IMR-90 (cell line): Measurements from ENCODE around the gene ABTB1. TPM values are rescaled to one million over a fixed set of nuclear protein-coding genes. Genes with fewer than 3 reads are reported as not detected.

Experiments used
- ATAC-seq: fragments of 200-7000 bp; cut with Tn5 transposase; 2 replicates; pipeline ENCODE4 v1.9.1; 2020; ENCODE audit warnings: low read depth, mild to moderate bottlenecking, moderate library complexity
- BruUV-seq: library from RNA; stranded (reverse); fragments of 400-500 nt; replicated peaks from 2 replicates; lab custom pipeline; 2021; lab: Mats Ljungman, UMichigan
- CTCF ChIA-PET: fragments of 300-600 bp; formaldehyde crosslinking; extraction: SDS; loops from one replicate; lab custom pipeline; 2021; ENCODE audit warnings: antibody characterized with exemption; lab: Yijun Ruan, JAX
- POLR2A ChIA-PET: fragments of 300-600 bp; sonication (Branson Sonifier 250); formaldehyde crosslinking; loops from one replicate; lab custom pipeline; 2022; ENCODE audit warnings: antibody characterized with exemption; ENCODE audit not compliant: unreplicated experiment; lab: Charles Lee
- DNase-seq: peaks from one replicate; pipeline ENCODE4 v3.0.0; 2013
- H2AFZ ChIP-seq: replicated peaks from 2 replicates; pipeline ENCODE3; 2013; ENCODE audit warnings: low read length, mild to moderate bottlenecking; ENCODE audit not compliant: poor library complexity
- H2AK5ac ChIP-seq: 2 replicates; pipeline ENCODE4 v1.6.1; 2013; ENCODE audit warnings: low read depth, low read length, inconsistent platforms
- H2AK9ac ChIP-seq: replicated peaks from 2 replicates; pipeline ENCODE3; 2013; ENCODE audit warnings: mild to moderate bottlenecking, low read depth, low read length, moderate library complexity; ENCODE audit not compliant: poor library complexity
- H2BK120ac ChIP-seq: 2 replicates; pipeline ENCODE4 v1.6.1; 2013; ENCODE audit warnings: low read depth, low read length, inconsistent platforms
- H2BK15ac ChIP-seq: 3 replicates; pipeline ENCODE4 v1.6.1; 2013; ENCODE audit warnings: low read depth, low read length, inconsistent platforms
- H2BK20ac ChIP-seq: 2 replicates; pipeline ENCODE4 v1.6.1; 2013; ENCODE audit warnings: low read depth, mild to moderate bottlenecking, inconsistent platforms, low read length, moderate library complexity
- H2BK5ac ChIP-seq: 2 replicates; pipeline ENCODE4 v1.6.1; 2013; ENCODE audit warnings: mild to moderate bottlenecking, low read depth, low read length, inconsistent platforms; ENCODE audit not compliant: poor library complexity, severe bottlenecking
- H3K14ac ChIP-seq: replicated peaks from 2 replicates; pipeline ENCODE4 v1.6.1; 2013; ENCODE audit warnings: low read depth, low read length, inconsistent platforms
- H3K18ac ChIP-seq: 2 replicates; pipeline ENCODE4 v1.6.1; 2013; ENCODE audit warnings: low read depth, low read length, control low read depth
- H3K23ac ChIP-seq: 2 replicates; pipeline ENCODE4 v1.6.1; 2013; ENCODE audit warnings: low read depth, low read length, inconsistent platforms
- H3K27ac ChIP-seq: 2 replicates; pipeline ENCODE4 v1.5.1; 2013; ENCODE audit warnings: mild to moderate bottlenecking, control low read depth, low read length; ENCODE audit not compliant: insufficient read depth
- H3K27me3 ChIP-seq: 2 replicates; pipeline ENCODE4 v1.6.1; 2013; ENCODE audit warnings: low read length; ENCODE audit not compliant: control insufficient read depth, insufficient read depth
- H3K36me3 ChIP-seq: 2 replicates; pipeline ENCODE4 v1.6.1; 2013; ENCODE audit warnings: low read length, mixed read lengths; ENCODE audit not compliant: control insufficient read depth, insufficient read depth
- H3K4ac ChIP-seq: 2 replicates; pipeline ENCODE4 v1.6.1; 2013; ENCODE audit warnings: low read depth, low read length, inconsistent platforms
- H3K4me1 ChIP-seq: 2 replicates; pipeline ENCODE4 v1.6.1; 2013; ENCODE audit warnings: low read length, mixed read lengths; ENCODE audit not compliant: control insufficient read depth, insufficient read depth
- H3K4me2 ChIP-seq: 2 replicates; pipeline ENCODE4 v1.6.1; 2013; ENCODE audit warnings: low read depth, mild to moderate bottlenecking, control low read depth, low read length, moderate library complexity
- H3K4me3 ChIP-seq: 2 replicates; pipeline ENCODE4 v1.5.1; 2013; ENCODE audit warnings: low read depth, mild to moderate bottlenecking, control low read depth, low read length, moderate library complexity; ENCODE audit not compliant: insufficient read depth
- H3K56ac ChIP-seq: 2 replicates; pipeline ENCODE4 v1.6.1; 2013; ENCODE audit warnings: low read length, inconsistent platforms; ENCODE audit not compliant: insufficient read depth; ENCODE audit errors: extremely low read depth
- H3K79me1 ChIP-seq, 2 experiments: 2 replicates each; pipeline ENCODE4 v1.6.1; 2013; ENCODE audit warnings: low read length in 2 of 2, inconsistent platforms in 1 of 2, low read depth in 1 of 2
- H3K9ac ChIP-seq: 2 replicates; pipeline ENCODE4 v1.6.1; 2013; ENCODE audit warnings: low read depth, low read length, control low read depth
- H3K9me1 ChIP-seq: 2 replicates; pipeline ENCODE4 v1.6.1; 2013; ENCODE audit warnings: low read length, inconsistent platforms; ENCODE audit not compliant: insufficient read depth
- H3K9me3 ChIP-seq: 2 replicates; pipeline ENCODE4 v1.6.1; 2013; ENCODE audit warnings: low read length; ENCODE audit not compliant: control insufficient read depth, insufficient read depth
- H4K20me1 ChIP-seq: 2 replicates; pipeline ENCODE4 v1.6.1; 2013; ENCODE audit warnings: low read length, inconsistent platforms; ENCODE audit not compliant: insufficient read depth
- H4K5ac ChIP-seq: 2 replicates; pipeline ENCODE4 v1.6.1; 2013; ENCODE audit warnings: mild to moderate bottlenecking, low read depth, low read length, control low read depth
- H4K8ac ChIP-seq, 2 experiments: 2 replicates each; pipeline ENCODE4 v1.6.1; 2013; ENCODE audit warnings: low read depth in 2 of 2, low read length in 2 of 2, control low read depth in 1 of 2, inconsistent platforms in 1 of 2
- H4K91ac ChIP-seq: 2 replicates; pipeline ENCODE4 v1.6.1; 2013; ENCODE audit warnings: low read depth, low read length, inconsistent platforms; ENCODE audit not compliant: insufficient read depth
- BHLHE40 ChIP-seq: fragments of 150-350 bp; IDR thresholded peaks from 2 replicates; pipeline ENCODE4 v1.6.1; 2016; ENCODE audit warnings: mild to moderate bottlenecking, low read depth, low read length
- CHD1 ChIP-seq: IDR thresholded peaks from 2 replicates; pipeline ENCODE4 v1.6.1; 2012; ENCODE audit warnings: low read depth, low read length, improper control_type of control experiment
- FOS ChIP-seq: fragments of 150-350 bp; IDR thresholded peaks from 2 replicates; pipeline ENCODE4 v1.6.1; 2016; ENCODE audit warnings: low read depth, low read length
- MAZ ChIP-seq: IDR thresholded peaks from 2 replicates; pipeline ENCODE4 v1.6.1; 2012; ENCODE audit warnings: low read depth, mild to moderate bottlenecking, low read length, improper control_type of control experiment, moderate library complexity, borderline replicate concordance
- MXI1 ChIP-seq: IDR thresholded peaks from 2 replicates; pipeline ENCODE4 v1.6.1; 2012; ENCODE audit warnings: low read depth, mild to moderate bottlenecking, low read length, moderate library complexity, borderline replicate concordance
- NFE2L2 ChIP-seq: fragments of 150-350 bp; IDR thresholded peaks from 2 replicates; pipeline ENCODE4 v1.6.1; 2016; ENCODE audit warnings: low read depth, mild to moderate bottlenecking, low read length
- POLR2A ChIP-seq: IDR thresholded peaks from 2 replicates; pipeline ENCODE4 v1.6.1; 2012; ENCODE audit warnings: mild to moderate bottlenecking, low read depth, low read length
- RAD21 ChIP-seq: IDR thresholded peaks from 2 replicates; pipeline ENCODE4 v1.6.1; 2012; ENCODE audit warnings: low read length, improper control_type of control experiment
- RCOR1 ChIP-seq: IDR thresholded peaks from 2 replicates; pipeline ENCODE4 v1.6.1; 2012; ENCODE audit warnings: mild to moderate bottlenecking, low read length, improper control_type of control experiment; ENCODE audit not compliant: insufficient replicate concordance
- SMC3 ChIP-seq: fragments of 150-350 bp; IDR thresholded peaks from 2 replicates; pipeline ENCODE4 v1.6.1; 2016; ENCODE audit warnings: low read depth, mild to moderate bottlenecking, antibody characterized with exemption, low read length, moderate library complexity
- WGBS, 2 experiments: methylation state at CpG; one replicate each; pipeline versions ENCODE4 v1.1.5 to v1.1.7; 2013; ENCODE audit warnings: missing lambda C conversion rate in 2 of 2; ENCODE audit not compliant: insufficient read length in 1 of 2; ENCODE audit errors: extremely low coverage in 2 of 2; 5-methylcytosine and 5-hydroxymethylcytosine counted together
- dilution Hi-C: fragments of 300-500 bp; cut with HindIII; formaldehyde crosslinking; loops from one replicate; pipeline ENCODE4 v1.14.3; 2018; ENCODE audit warnings: low sequenced_read_pairs; ENCODE audit not compliant: unreplicated experiment
- in situ Hi-C: fragments of 300-500 bp; cut with MboI; formaldehyde crosslinking; loops from 3 replicates; pipeline ENCODE4 v1.14.3; 2019; ENCODE audit warnings: low sequenced_read_pairs, inconsistent platforms, mixed read lengths
- intact Hi-C: fragments of 100-400 bp; cut with micrococcal nuclease; formaldehyde crosslinking; loops from 2 replicates; pipeline ENCODE4 v1.10.0; 2022
- polyA plus RNA-seq, 3 experiments: library from polyadenylated mRNA; depleted of rRNA; stranded (reverse); fragments of >200 nt; gene quantifications; 2 replicates each; pipeline ENCODE4 v1.2.3, GENCODE V29; 2012; ENCODE audit warnings: low replicate concordance in 1 of 3
- total RNA-seq: library from RNA; depleted of rRNA; stranded (reverse); fragments of >200 nt; gene quantifications from 2 replicates; pipeline ENCODE4 v1.2.3, GENCODE V29; 2012
- TF ChIP-seq, protein P1 (sequence below): fragments of 150-350 bp; IDR thresholded peaks from 2 replicates; pipeline ENCODE4 v1.6.1; 2016; ENCODE audit warnings: low read depth, mild to moderate bottlenecking, low read length, moderate library complexity, borderline replicate concordance
- TF ChIP-seq, protein P2 (sequence below): conservative IDR thresholded peaks from 2 replicates; pipeline ENCODE4 v1.5.1; 2012; ENCODE audit warnings: mild to moderate bottlenecking, low read depth, low read length, improper control_type of control experiment

Gene ABTB1
- total and polyA plus RNA-seq, 2 of the 4 experiments (the other 2 are of a cell fraction), result 3.2 to 23.0 TPM

DNA sequence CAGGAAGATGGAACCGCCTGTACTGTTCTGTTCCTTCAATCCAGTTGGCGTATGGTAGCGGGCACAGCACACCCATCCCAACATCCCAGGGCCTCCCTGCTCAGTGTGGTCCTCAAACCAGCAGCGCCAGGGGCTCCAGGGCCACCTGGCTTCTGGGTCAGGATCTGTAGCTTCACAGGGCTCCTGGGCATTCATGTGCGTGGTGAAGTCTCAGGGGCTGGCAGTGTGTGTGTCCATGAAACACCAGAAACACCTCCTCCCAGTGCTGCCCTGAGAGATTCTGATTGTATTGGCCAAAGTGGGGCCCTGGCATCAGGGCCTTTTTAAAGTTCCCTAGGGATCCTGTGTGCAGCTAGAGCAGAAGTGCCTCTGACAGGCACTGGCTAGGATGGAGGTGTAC lies 42.1 kb downstream of the ABTB1 start:
- H2BK5ac ChIP-seq, result no peak overlapping the region
- no peak overlapping the region for H2AK9ac ChIP-seq
- no peak for TF ChIP-seq FOS
- TF ChIP-seq, protein P1, sequence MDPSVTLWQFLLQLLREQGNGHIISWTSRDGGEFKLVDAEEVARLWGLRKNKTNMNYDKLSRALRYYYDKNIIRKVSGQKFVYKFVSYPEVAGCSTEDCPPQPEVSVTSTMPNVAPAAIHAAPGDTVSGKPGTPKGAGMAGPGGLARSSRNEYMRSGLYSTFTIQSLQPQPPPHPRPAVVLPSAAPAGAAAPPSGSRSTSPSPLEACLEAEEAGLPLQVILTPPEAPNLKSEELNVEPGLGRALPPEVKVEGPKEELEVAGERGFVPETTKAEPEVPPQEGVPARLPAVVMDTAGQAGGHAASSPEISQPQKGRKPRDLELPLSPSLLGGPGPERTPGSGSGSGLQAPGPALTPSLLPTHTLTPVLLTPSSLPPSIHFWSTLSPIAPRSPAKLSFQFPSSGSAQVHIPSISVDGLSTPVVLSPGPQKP, result no peak
- no peak for TF ChIP-seq NFE2L2
- TF ChIP-seq POLR2A, result no peak
- TF ChIP-seq BHLHE40, result no peak
- TF ChIP-seq CHD1, result no peak
- TF ChIP-seq MAZ, result no peak
- TF ChIP-seq SMC3, result no peak
- TF ChIP-seq, protein P2, sequence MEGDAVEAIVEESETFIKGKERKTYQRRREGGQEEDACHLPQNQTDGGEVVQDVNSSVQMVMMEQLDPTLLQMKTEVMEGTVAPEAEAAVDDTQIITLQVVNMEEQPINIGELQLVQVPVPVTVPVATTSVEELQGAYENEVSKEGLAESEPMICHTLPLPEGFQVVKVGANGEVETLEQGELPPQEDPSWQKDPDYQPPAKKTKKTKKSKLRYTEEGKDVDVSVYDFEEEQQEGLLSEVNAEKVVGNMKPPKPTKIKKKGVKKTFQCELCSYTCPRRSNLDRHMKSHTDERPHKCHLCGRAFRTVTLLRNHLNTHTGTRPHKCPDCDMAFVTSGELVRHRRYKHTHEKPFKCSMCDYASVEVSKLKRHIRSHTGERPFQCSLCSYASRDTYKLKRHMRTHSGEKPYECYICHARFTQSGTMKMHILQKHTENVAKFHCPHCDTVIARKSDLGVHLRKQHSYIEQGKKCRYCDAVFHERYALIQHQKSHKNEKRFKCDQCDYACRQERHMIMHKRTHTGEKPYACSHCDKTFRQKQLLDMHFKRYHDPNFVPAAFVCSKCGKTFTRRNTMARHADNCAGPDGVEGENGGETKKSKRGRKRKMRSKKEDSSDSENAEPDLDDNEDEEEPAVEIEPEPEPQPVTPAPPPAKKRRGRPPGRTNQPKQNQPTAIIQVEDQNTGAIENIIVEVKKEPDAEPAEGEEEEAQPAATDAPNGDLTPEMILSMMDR, result no peak
- TF ChIP-seq MXI1, result no peak
- no peak for TF ChIP-seq RAD21
- TF ChIP-seq RCOR1, result no peak
- DNase-seq, result no peak
- H3K4me2 ChIP-seq, result no peak overlapping the region
- H3K18ac ChIP-seq, result no peak overlapping the region
- H4K20me1 ChIP-seq, result no peaks in the 10 kb centered on the region
- no peak overlapping the region for H3K56ac ChIP-seq
- no peak overlapping the region for H2BK120ac ChIP-seq
- peaks cover 5 to 50% of the 10 kb centered on the region in 2 experiments; a peak in 3 of 4 replicates for H3K79me1 ChIP-seq
- CTCF ChIA-PET, result no interaction called here
- H3K9me1 ChIP-seq, result peaks cover 11% of the 10 kb centered on the region
- ATAC-seq, result no peak
- no peak overlapping the region for H2AFZ ChIP-seq
- intact Hi-C loops, result no loop called here
- no peak overlapping the region for H2AK5ac ChIP-seq
- no peaks in the 10 kb centered on the region for H3K9me3 ChIP-seq
- H3K27ac ChIP-seq, result no peak overlapping the region
- BruUV-seq, result no TSS peak
- no peak overlapping the region for H3K14ac ChIP-seq
- no peak overlapping the region for H2BK15ac ChIP-seq
- no peak overlapping the region for H2BK20ac ChIP-seq
- WGBS, 2 experiments, result no CpG with 5 or more reads among the region's 5 CpGs
- peaks cover 2% of the 10 kb centered on the region; the same call in 1 of the 2 replicates for H3K4me1 ChIP-seq
- no peak overlapping the region for H4K5ac ChIP-seq
- H3K23ac ChIP-seq, result no peak overlapping the region
- no peak overlapping the region for H3K4me3 ChIP-seq
- POLR2A ChIA-PET, result no interaction called here
- H4K91ac ChIP-seq, result no peak overlapping the region
- H3K36me3 ChIP-seq, result peaks cover 16% of the 10 kb centered on the region
- dilution Hi-C loops, result no loop called here
- no peak overlapping the region for H3K4ac ChIP-seq
- in situ Hi-C loops, result no loop called here
- H3K27me3 ChIP-seq, result no peaks in the 10 kb centered on the region
- no peak overlapping the region for H4K8ac ChIP-seq
- no peak overlapping the region for H3K9ac ChIP-seq
